Measurements from ENCODE around the gene TNS4. TPM values are rescaled to one million over a fixed set of nuclear protein-coding genes. Genes with fewer than 3 reads are reported as not detected.

Gene TNS4
- total RNA-seq, 1 donor from 2014 or later: not detected

- peaks cover 28% of the 10 kb centered on the region for H3K4me1 ChIP-seq
- no peak for TF ChIP-seq CTCF (IDR thresholded peaks at IDR 0.05; ENCODE audit: borderline replicate concordance)
- intact Hi-C loops (cut with micrococcal nuclease): no loop called here
- H3K9me3 ChIP-seq (replicated peaks): peaks cover 14% of the 10 kb centered on the region
- no peaks in the 10 kb centered on the region for H3K27me3 ChIP-seq (ENCODE audit: low read depth)
- no peaks in the 10 kb centered on the region for H3K36me3 ChIP-seq
- H3K27ac ChIP-seq (replicated peaks): peak overlapping the region; percentile 79
- no peak for DNase-seq
- peak overlapping the region; percentile 33 for H3K4me3 ChIP-seq
Measured at GRCh38 chr17:40500190-40500589, 1.2 kb downstream of the TNS4 start.

- no peak for TF ChIP-seq CTCF (IDR thresholded peaks at IDR 0.05; ENCODE audit: borderline replicate concordance)
- intact Hi-C loops (cut with micrococcal nuclease): no loop called here
- Histone ChIP-seq H3K9me3 (replicated peaks) (peaks cover 14% of the 10 kb centered on the region), H3K4me1 (peaks cover 28% of the 10 kb centered on the region), H3K27ac (replicated peaks) (peak overlapping the region; percentile 79), H3K36me3 (no peaks in the 10 kb centered on the region), H3K27me3 (ENCODE audit: low read depth) (no peaks in the 10 kb centered on the region), H3K4me3 (peak overlapping the region; percentile 33)
- peak; percentile 89 for DNase-seq
Measured at GRCh38 chr17:40499551-40500189, 1.8 kb downstream of the TNS4 start.

- no peak for DNase-seq
- no peak for TF ChIP-seq CTCF (IDR thresholded peaks at IDR 0.05; ENCODE audit: borderline replicate concordance)
- intact Hi-C loops (cut with micrococcal nuclease): no loop called here
Measured at GRCh38 chr17:40498281-40499084, 2.9 kb downstream of the TNS4 start.

GRCh38 chr17:40497695-40498094 is 3.7 kb downstream of the TNS4 start:
- TF ChIP-seq CTCF (IDR thresholded peaks at IDR 0.05; ENCODE audit: borderline replicate concordance): no peak
- Histone ChIP-seq H3K4me3 (no peak overlapping the region), H3K27me3 (ENCODE audit: low read depth) (no peaks in the 10 kb centered on the region), H3K36me3 (no peaks in the 10 kb centered on the region), H3K9me3 (replicated peaks) (no peaks in the 10 kb centered on the region), H3K27ac (replicated peaks) (peak overlapping the region; percentile 3), H3K4me1 (peaks cover 28% of the 10 kb centered on the region)
- intact Hi-C loops (cut with micrococcal nuclease): no loop called here
- DNase-seq: no peak

More at GRCh38 chr17:40498281-40499084, 2.9 kb downstream of the TNS4 start:
- Histone ChIP-seq H3K27ac (replicated peaks) (peak overlapping the region; percentile 79), H3K4me1 (peaks cover 28% of the 10 kb centered on the region), H3K27me3 (ENCODE audit: low read depth) (no peaks in the 10 kb centered on the region), H3K9me3 (replicated peaks) (peaks cover 7% of the 10 kb centered on the region), H3K4me3 (no peak overlapping the region), H3K36me3 (no peaks in the 10 kb centered on the region)

GRCh38 chr17:40496634-40497420 is 4.6 kb downstream of the TNS4 start:
- H3K36me3 ChIP-seq: no peaks in the 10 kb centered on the region
- H3K27ac ChIP-seq (replicated peaks): no peak overlapping the region
- no peak for TF ChIP-seq CTCF (IDR thresholded peaks at IDR 0.05; ENCODE audit: borderline replicate concordance)
- H3K27me3 ChIP-seq (ENCODE audit: low read depth): no peaks in the 10 kb centered on the region
- no peak overlapping the region for H3K4me3 ChIP-seq
- intact Hi-C loops (cut with micrococcal nuclease): no loop called here
- DNase-seq: no peak
- peaks cover 28% of the 10 kb centered on the region for H3K4me1 ChIP-seq
- H3K9me3 ChIP-seq (replicated peaks): no peaks in the 10 kb centered on the region

Measured in left ventricle myocardium inferior (tissue), 1 donor.